ENCODE results near the gene MYO5B. TPM values are rescaled to one million over a fixed set of nuclear protein-coding genes. Genes with fewer than 3 reads are reported as not detected.

The MYO5B gene
- total RNA-seq, 2 donors from 2014 or later = 106 to 132 TPM

DNA sequence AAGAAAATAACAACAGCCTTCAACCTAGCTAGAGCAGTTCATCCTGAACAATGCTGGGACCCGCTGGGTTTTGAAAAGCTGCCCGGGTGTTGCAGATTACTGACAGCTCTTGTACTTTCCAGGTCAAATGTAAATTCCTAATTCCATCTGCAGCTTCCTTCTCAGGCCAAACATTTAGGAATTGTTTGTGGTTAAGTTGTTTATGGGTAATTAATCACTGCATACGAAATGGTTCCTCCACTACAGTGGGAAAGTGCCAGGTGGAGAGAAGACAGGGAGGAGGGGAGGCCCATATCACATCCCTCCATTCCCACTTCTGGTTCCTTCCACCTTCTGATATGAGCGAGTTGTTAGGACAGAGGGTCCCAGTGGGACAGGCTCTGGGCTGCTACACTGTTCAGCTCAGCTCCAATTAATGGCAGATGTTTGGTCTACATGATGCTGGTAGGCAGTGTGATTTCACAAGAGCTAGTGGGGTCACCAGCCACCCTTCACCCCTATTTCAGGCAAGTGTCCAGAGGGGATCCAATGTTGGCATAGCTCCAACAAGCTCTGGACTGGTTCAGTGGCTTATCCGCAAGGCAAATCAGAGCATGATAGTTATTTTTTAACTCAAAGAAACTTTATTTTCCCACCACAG is 268.7 kb downstream of the MYO5B start:
- Histone ChIP-seq H3K4me1 (no peaks in the 10 kb centered on the region), H3K4me3 (no peak overlapping the region), H3K27ac (no peak overlapping the region), H3K27me3 (no peaks in the 10 kb centered on the region), H3K9ac (ENCODE audit: low read depth in 2 of 2, low read length in 2 of 2) (no peak overlapping the region), H3K36me3 (no peaks in the 10 kb centered on the region), H3K9me3 (no peaks in the 10 kb centered on the region)
- no peak for DNase-seq
- TF ChIP-seq, protein P1, sequence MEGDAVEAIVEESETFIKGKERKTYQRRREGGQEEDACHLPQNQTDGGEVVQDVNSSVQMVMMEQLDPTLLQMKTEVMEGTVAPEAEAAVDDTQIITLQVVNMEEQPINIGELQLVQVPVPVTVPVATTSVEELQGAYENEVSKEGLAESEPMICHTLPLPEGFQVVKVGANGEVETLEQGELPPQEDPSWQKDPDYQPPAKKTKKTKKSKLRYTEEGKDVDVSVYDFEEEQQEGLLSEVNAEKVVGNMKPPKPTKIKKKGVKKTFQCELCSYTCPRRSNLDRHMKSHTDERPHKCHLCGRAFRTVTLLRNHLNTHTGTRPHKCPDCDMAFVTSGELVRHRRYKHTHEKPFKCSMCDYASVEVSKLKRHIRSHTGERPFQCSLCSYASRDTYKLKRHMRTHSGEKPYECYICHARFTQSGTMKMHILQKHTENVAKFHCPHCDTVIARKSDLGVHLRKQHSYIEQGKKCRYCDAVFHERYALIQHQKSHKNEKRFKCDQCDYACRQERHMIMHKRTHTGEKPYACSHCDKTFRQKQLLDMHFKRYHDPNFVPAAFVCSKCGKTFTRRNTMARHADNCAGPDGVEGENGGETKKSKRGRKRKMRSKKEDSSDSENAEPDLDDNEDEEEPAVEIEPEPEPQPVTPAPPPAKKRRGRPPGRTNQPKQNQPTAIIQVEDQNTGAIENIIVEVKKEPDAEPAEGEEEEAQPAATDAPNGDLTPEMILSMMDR (IDR thresholded peaks at IDR 0.05) = no peak
- intact Hi-C loops (cut with DNase I) = no loop called here

GRCh38 chr18:49924293-49924983 is 270.5 kb downstream of the MYO5B start:
- H3K9ac ChIP-seq (ENCODE audit: low read depth in 2 of 2, low read length in 2 of 2) = no peak overlapping the region
- intact Hi-C loops (cut with DNase I) = no loop called here
- H3K9me3 ChIP-seq = no peaks in the 10 kb centered on the region
- H3K27me3 ChIP-seq = no peaks in the 10 kb centered on the region
- no peak overlapping the region for H3K4me3 ChIP-seq
- no peaks in the 10 kb centered on the region for H3K4me1 ChIP-seq
- no peak for DNase-seq
- TF ChIP-seq, protein P1 (IDR thresholded peaks at IDR 0.05) = no peak
- H3K36me3 ChIP-seq = no peaks in the 10 kb centered on the region
- H3K27ac ChIP-seq = no peak overlapping the region

DNA sequence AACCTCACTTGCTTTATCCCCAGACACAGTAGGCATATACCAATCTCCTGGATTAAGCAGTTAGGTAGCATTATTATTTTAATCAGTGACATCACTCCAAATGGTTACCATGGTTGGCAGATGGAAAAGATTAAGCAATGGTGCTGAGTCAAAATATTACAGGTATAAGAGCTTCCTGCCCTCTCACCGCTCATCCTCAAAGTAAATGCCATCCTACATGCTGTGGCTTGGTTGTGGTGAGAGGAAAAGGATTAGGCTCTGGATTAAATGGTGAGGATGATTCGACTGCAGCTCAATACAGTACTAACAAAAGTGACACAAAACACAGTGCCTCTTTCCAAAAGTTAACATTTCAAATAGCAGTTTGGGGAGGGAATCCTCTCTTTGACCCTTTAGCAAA is 272.7 kb downstream of the MYO5B start:
- Histone ChIP-seq H3K27me3 (no peaks in the 10 kb centered on the region), H3K36me3 (no peaks in the 10 kb centered on the region), H3K9me3 (no peaks in the 10 kb centered on the region), H3K27ac (no peak overlapping the region), H3K4me3 (no peak overlapping the region), H3K4me1 (no peaks in the 10 kb centered on the region), H3K9ac (ENCODE audit: low read depth in 2 of 2, low read length in 2 of 2) (no peak overlapping the region)
- intact Hi-C loops (cut with DNase I) = no loop called here
- TF ChIP-seq, protein P1 (IDR thresholded peaks at IDR 0.05) = no peak
- DNase-seq = no peak

DNA sequence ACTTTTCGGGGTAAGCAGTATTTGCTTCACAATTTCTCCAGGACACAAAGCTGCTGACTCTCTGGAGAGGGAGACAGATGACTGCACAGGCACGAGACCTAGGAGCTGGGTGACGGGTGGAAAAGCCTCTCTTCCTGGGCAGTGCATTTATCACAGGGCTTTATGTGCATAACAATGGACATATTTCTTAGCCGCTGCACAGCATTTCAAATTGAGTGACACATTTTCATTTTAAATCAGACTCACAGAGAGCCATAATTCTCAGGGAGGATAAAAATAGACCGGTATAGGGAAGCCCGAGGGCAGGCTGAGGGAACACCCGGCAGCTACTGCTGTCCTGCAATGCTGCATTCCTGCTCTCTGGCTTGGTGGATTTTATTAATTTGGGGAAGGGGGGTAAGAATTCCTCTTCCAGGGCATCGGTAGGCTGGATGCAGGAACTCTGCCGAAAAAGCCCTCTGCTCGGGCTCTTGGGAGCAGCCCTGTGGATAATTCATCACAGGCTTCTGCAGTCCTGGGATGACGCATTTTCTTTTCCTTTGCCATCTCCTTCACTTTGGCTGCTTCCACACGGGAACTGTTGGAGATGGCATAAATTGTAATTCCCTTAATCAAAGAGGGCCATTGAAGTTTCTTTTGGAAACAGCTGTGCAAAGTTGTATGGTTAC is 273.5 kb downstream of the MYO5B start:
- no peak overlapping the region for H3K4me3 ChIP-seq
- H3K9me3 ChIP-seq = no peaks in the 10 kb centered on the region
- no peaks in the 10 kb centered on the region for H3K4me1 ChIP-seq
- H3K36me3 ChIP-seq = no peaks in the 10 kb centered on the region
- H3K27me3 ChIP-seq = no peaks in the 10 kb centered on the region
- H3K9ac ChIP-seq (ENCODE audit: low read depth in 2 of 2, low read length in 2 of 2) = no peak overlapping the region
- DNase-seq = no peak
- intact Hi-C loops (cut with DNase I) = no loop called here
- TF ChIP-seq, protein P1 (IDR thresholded peaks at IDR 0.05) = no peak
- no peak overlapping the region for H3K27ac ChIP-seq

DNA sequence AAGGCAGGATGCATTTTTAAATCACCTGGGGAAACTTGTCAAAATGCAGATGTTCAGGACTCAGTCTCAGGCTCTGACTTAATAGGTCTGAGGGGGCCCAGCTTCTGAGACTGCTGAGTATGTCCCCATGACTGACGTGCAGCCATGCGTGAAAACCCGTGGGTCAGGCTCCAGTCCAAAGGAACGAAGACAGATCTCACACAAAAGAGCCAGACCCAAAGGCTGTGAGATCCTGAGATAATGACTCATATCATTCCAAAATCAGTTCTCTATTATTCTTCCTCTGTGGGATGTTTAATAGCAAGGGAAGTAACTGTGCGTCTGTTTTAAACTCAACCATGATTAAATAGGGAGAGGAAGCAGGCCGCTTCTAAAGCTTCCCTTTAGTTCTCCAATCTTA is 274.2 kb downstream of the MYO5B start:
- Histone ChIP-seq H3K4me1 (no peaks in the 10 kb centered on the region), H3K4me3 (no peak overlapping the region), H3K9me3 (no peaks in the 10 kb centered on the region), H3K36me3 (no peaks in the 10 kb centered on the region), H3K27me3 (no peaks in the 10 kb centered on the region), H3K9ac (ENCODE audit: low read depth in 2 of 2, low read length in 2 of 2) (no peak overlapping the region), H3K27ac (no peak overlapping the region)
- DNase-seq = no peak
- TF ChIP-seq, protein P1 (IDR thresholded peaks at IDR 0.05) = no peak
- intact Hi-C loops (cut with DNase I) = no loop called here

Measured in colonic mucosa (tissue), 4 donors.